Brain microvascular endothelial cell (primary cell): Measurements from ENCODE around the gene TMEM35B.

ENCODE experiments used
- DNase-seq: peaks from one replicate; pipeline ENCODE4 v3.0.0-alpha.2; 2020
- H3K27ac ChIP-seq: fragments of 250-450 bp; sonication (Bioruptor Pico); 2 replicates; pipeline ENCODE4 v1.5.1; 2020; ENCODE audit warnings: mild to moderate bottlenecking, moderate library complexity
- H3K27me3 ChIP-seq: fragments of 250-450 bp; sonication (Bioruptor Pico); replicated peaks from 2 replicates; pipeline ENCODE4 v1.5.1; 2020; ENCODE audit warnings: mild to moderate bottlenecking
- H3K36me3 ChIP-seq: fragments of 250-450 bp; sonication (Bioruptor Pico); replicated peaks from 2 replicates; pipeline ENCODE4 v1.5.1; 2020; ENCODE audit warnings: mild to moderate bottlenecking
- H3K4me3 ChIP-seq: 2 replicates; pipeline ENCODE4 v1.5.1; 2011; ENCODE audit warnings: low read depth, mild to moderate bottlenecking, control low read depth, low read length, moderate library complexity
- in situ Hi-C: cut with HindIII; loops from 2 replicates; pipeline ENCODE4 v1.10.0; 2017; ENCODE audit warnings: low sequenced_read_pairs, low pct_ligation_motif_present
- TF ChIP-seq, protein P1 (sequence below): IDR thresholded peaks from 2 replicates; pipeline ENCODE4 v1.5.1; 2011; ENCODE audit warnings: low read depth, mild to moderate bottlenecking, moderate library complexity, low read length, control low read depth, inconsistent platforms; ENCODE audit errors: missing control alignments

The TMEM35B gene

GRCh38 chr1:35029761-35030160, 44.6 kb upstream of the TMEM35B start:
- H3K27me3 ChIP-seq = no peaks in the 10 kb centered on the region
- H3K36me3 ChIP-seq = no peaks in the 10 kb centered on the region
- in situ Hi-C loops = no loop called here
- no peak overlapping the region for H3K4me3 ChIP-seq
- TF ChIP-seq, protein P1, sequence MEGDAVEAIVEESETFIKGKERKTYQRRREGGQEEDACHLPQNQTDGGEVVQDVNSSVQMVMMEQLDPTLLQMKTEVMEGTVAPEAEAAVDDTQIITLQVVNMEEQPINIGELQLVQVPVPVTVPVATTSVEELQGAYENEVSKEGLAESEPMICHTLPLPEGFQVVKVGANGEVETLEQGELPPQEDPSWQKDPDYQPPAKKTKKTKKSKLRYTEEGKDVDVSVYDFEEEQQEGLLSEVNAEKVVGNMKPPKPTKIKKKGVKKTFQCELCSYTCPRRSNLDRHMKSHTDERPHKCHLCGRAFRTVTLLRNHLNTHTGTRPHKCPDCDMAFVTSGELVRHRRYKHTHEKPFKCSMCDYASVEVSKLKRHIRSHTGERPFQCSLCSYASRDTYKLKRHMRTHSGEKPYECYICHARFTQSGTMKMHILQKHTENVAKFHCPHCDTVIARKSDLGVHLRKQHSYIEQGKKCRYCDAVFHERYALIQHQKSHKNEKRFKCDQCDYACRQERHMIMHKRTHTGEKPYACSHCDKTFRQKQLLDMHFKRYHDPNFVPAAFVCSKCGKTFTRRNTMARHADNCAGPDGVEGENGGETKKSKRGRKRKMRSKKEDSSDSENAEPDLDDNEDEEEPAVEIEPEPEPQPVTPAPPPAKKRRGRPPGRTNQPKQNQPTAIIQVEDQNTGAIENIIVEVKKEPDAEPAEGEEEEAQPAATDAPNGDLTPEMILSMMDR = no peak
- no peak overlapping the region for H3K27ac ChIP-seq
- DNase-seq = no peak

- Histone ChIP-seq H3K27me3 (no peaks in the 10 kb centered on the region), H3K27ac (no peak overlapping the region), H3K4me3 (no peak overlapping the region), H3K36me3 (peaks cover 17% of the 10 kb centered on the region)
- TF ChIP-seq, protein P1 = no peak
- no peak for DNase-seq
- in situ Hi-C loops = no loop called here
These were observed 31.3 kb upstream of the TMEM35B start for GRCh38 chr1:35016406-35016805.

- Histone ChIP-seq H3K4me3 (no peak overlapping the region), H3K27me3 (no peaks in the 10 kb centered on the region), H3K27ac (no peak overlapping the region), H3K36me3 (peaks cover 33% of the 10 kb centered on the region)
- TF ChIP-seq, protein P1 = no peak
- in situ Hi-C loops = no loop called here
- DNase-seq = no peak
These were observed 29.3 kb upstream of the TMEM35B start for GRCh38 chr1:35014486-35014885.

DNA sequence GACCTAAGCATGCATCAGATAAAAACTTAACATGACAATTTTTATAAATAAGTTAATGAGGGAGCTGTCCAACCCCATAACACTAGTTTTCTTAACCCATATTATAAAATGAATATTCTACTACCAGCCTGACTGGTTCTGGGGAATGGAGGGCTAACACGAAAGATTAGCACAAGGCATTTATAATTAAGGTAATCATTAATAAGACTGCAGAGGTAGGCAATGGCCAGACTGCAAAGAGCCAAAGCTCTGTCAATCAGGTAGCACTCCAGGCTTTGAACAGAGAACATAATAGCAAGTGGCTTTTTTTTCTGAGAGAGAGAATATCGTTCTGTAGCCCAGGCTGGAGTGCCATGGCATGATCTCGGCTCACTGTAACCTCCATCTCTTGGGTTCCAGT, 20.6 kb upstream of the TMEM35B start:
- Histone ChIP-seq H3K27ac (no peak overlapping the region), H3K4me3 (no peak overlapping the region), H3K27me3 (no peaks in the 10 kb centered on the region), H3K36me3 (peaks cover 41% of the 10 kb centered on the region)
- in situ Hi-C loops = no loop called here
- DNase-seq = no peak
- TF ChIP-seq, protein P1 = no peak

GRCh38 chr1:35001743-35002142, 16.6 kb upstream of the TMEM35B start:
- H3K27ac ChIP-seq = no peak overlapping the region
- peaks cover 28% of the 10 kb centered on the region for H3K36me3 ChIP-seq
- DNase-seq = no peak
- in situ Hi-C loops = no loop called here
- TF ChIP-seq, protein P1 = no peak
- no peaks in the 10 kb centered on the region for H3K27me3 ChIP-seq
- H3K4me3 ChIP-seq = no peak overlapping the region

DNA sequence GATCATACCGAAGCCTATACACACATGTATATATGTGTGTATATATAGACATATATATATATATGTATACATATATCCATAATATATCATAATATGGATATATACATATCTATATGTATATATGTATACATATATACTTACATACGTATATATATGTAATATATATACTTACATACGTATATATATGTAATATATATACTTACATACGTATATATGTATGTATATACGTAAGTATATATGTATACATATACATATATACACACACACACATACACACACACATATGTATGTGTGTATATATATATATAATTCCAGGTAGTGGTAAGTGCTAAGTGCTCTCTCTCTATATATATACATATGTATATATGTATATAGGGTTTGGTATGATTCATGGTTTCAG, 9.7 kb upstream of the TMEM35B start:
- no peak for DNase-seq
- in situ Hi-C loops = loop anchor here (25.0 kb wide), 1 partner anchor 117 kb away; no protein-coding TSS in a partner anchor
- Histone ChIP-seq H3K27me3 (no peaks in the 10 kb centered on the region), H3K27ac (no peak overlapping the region), H3K4me3 (no peak overlapping the region), H3K36me3 (peaks cover 5% of the 10 kb centered on the region)
- TF ChIP-seq, protein P1 = no peak
